ENCODE results near the gene CMTM7. TPM values are rescaled to one million over a fixed set of nuclear protein-coding genes. Genes with fewer than 3 reads are reported as not detected.

The CMTM7 gene
- total and polyA plus RNA-seq, 12 donors = 5.4 to 19.2 (median 13.0) TPM

DNA sequence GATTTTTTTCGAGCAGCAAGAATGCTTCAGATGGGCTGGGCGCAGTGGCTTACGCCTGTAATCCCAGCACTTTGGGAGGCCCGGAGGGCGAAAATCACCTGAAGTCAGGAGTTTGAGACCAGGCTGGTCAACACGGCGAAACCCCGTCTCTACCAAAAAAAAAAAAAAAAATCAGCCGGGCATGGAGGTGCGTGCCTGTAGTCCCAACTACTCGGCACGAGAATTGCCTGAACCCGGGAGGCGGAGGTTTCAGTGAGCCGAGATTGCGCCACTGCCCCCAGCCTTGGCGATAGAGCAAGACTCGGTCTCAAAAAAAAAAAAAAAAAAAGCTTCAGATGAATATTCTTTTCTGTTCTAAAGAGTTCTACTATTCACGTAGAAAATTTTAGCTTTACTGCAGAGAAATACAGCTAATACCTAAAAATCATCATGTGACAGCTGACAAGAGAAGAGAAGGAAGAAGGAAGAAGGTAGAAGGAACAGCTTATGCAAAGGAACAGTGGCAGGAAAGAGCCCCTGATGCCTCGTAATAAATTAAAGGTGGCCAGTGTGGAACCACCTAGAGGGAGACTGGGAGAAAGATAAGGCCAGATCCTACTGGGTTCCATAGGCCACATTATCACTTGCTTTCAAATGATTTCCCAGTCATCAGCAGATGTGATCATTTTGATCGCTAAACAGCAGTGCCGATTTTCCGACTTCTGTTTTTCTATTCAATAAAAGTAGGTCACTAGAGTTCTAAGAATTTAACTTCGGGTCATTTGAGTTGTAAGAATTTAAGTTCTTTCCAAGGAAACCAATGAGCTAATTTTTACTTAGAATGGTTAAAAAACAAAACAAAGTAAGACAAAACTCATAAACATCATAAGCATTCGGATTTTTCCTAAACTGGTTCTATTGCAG, 109.5 kb downstream of the CMTM7 start:
- TF ChIP-seq POLR2A (IDR thresholded peaks at IDR 0.05) = no peak
- TF ChIP-seq, protein P1, sequence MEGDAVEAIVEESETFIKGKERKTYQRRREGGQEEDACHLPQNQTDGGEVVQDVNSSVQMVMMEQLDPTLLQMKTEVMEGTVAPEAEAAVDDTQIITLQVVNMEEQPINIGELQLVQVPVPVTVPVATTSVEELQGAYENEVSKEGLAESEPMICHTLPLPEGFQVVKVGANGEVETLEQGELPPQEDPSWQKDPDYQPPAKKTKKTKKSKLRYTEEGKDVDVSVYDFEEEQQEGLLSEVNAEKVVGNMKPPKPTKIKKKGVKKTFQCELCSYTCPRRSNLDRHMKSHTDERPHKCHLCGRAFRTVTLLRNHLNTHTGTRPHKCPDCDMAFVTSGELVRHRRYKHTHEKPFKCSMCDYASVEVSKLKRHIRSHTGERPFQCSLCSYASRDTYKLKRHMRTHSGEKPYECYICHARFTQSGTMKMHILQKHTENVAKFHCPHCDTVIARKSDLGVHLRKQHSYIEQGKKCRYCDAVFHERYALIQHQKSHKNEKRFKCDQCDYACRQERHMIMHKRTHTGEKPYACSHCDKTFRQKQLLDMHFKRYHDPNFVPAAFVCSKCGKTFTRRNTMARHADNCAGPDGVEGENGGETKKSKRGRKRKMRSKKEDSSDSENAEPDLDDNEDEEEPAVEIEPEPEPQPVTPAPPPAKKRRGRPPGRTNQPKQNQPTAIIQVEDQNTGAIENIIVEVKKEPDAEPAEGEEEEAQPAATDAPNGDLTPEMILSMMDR (IDR thresholded peaks at IDR 0.05) = no peak
- Histone ChIP-seq H3K27ac (peak overlapping the region in 3 of 5 donors; percentile 92 to 94 (median 93)), H3K4me3 (peak overlapping the region in 1 of 4 donors; percentile 68), H3K4me1 (replicated peaks in 1 of 2) (peaks cover 4 to 17% of the 10 kb centered on the region in 2 donors), H3K36me3 (replicated peaks in 1 of 2) (no peaks in the 10 kb centered on the region), H3K9me3 (replicated peaks in 1 of 3) (no peaks in the 10 kb centered on the region), H3K27me3 (no peaks in the 10 kb centered on the region)
- 63 to 74% (median 69%) methylated on average over 25 of the region's 25 CpGs for WGBS, 4 donors
- peak in 1 of 7 donors; percentile 23 for DNase-seq
- intact Hi-C loops (cut with DNase I) = no loop called here

DNA sequence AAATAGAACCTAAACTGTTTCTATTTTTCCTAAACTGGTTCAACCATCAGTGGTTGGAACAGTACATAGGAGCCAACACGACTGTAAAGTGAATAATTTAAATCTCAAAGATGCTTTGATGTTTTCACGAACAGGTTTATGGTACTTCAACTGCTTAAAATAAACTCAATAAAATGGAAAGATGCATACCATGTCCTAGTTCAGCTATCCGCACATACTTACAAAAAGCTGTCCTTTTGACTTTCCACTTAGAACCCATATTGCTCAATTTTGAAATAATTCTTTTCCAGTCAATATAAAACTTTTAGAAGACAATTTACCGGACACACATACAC, 110.1 kb downstream of the CMTM7 start:
- Histone ChIP-seq H3K36me3 (replicated peaks in 1 of 2) (no peaks in the 10 kb centered on the region), H3K27ac (peak overlapping the region; percentile 91 to 98 (median 93)), H3K4me3 (peak overlapping the region; percentile 68 to 98 (median 90)), H3K4me1 (replicated peaks in 1 of 2) (peaks cover 4 to 17% of the 10 kb centered on the region in 2 donors), H3K27me3 (no peaks in the 10 kb centered on the region), H3K9me3 (replicated peaks in 1 of 3) (no peaks in the 10 kb centered on the region)
- DNase-seq = no peak
- intact Hi-C loops (cut with DNase I) = no loop called here
- TF ChIP-seq POLR2A (IDR thresholded peaks at IDR 0.05) = no peak
- TF ChIP-seq, protein P1 (IDR thresholded peaks at IDR 0.05) = no peak
- 3 to 8% (median 7%) methylated on average over 4 of the region's 4 CpGs for WGBS, 4 donors

DNA sequence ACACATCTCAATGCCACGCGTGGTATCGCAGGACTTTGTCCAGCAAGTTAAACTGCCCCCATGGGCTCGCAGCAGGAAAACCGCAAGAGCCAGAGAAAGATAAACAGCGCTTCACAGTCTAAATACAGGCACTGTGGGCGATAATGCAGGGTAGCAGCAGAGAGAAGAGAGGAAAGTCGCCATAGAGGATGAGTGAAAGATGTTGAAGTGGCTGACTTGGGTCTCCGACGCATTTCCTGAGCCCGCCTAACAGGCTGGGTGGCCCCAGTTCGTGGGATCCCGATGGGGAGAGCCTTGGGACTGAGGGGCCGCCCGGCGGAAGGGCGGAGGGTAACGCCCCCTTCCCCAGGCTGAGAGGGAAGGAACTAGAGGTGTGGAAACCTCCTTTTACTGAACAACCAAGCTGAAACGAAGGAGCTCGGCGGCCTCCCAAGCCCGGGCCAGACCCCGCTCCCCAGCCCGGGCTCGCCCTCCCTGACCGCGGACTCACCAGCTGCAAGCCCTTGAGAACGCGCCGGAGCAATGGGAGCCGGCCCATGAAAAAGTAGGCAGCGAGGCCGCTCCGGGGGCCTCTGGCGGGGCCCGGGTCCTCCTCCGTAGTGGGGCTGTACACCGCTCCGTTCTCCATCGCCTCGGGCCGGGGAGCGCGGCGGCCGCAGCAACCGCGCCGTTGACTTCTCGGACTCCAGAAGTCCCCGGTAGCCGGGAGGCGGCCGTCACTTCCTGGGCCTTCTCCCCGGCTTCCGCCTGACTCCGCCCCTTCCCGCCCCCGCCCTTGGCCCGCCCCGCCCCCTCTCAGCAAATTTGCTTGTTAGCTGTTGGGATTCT, 110.7 kb downstream of the CMTM7 start, which contains the start of gene CMTM6:
TSS of gene CMTM6 (minus strand) at position 735 of the 828 bp plus-strand sequence. CDS start at position 628, 107 bp downstream.
- H3K27me3 ChIP-seq = no peaks in the 10 kb centered on the region
- peak; percentile 77 to 88 (median 83) for DNase-seq
- H3K4me3 ChIP-seq = peak within 1 kb of the TSS; percentile 68 to 98 (median 90)
- peaks cover 4 to 17% of the 10 kb centered on the region in 2 donors for H3K4me1 ChIP-seq (replicated peaks in 1 of 2)
- no peaks in the 10 kb centered on the region for H3K9me3 ChIP-seq (replicated peaks in 1 of 3)
- intact Hi-C loops (cut with DNase I) = no loop called here
- TF ChIP-seq POLR2A (IDR thresholded peaks at IDR 0.05) = peak; percentile 27 to 60
- TF ChIP-seq, protein P1 (IDR thresholded peaks at IDR 0.05) = no peak
- WGBS, 4 donors = 0% methylated on average over 22 to 61 of the region's 61 CpGs
- H3K36me3 ChIP-seq (replicated peaks in 1 of 2) = no peaks in the 10 kb centered on the region
- H3K27ac ChIP-seq = peak within 1 kb of the TSS; percentile 91 to 98 (median 93)

DNA sequence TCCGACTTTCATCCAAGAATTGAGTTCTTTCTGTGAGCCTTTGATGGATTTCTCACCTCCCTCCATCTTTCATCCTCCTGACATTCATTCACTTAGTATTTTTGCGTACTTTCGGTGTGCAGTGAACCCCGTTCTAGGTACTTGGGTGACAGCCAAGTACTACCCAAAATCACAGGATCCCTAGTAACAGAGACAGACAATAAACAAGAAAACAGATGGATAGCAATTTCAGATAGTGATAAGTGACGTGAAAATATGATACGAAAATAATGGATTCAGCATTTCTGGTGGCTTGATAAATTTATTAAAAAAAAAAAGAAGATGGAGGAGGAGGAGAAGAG, 111.3 kb downstream of the CMTM7 start:
- no peak for DNase-seq
- Histone ChIP-seq H3K4me3 (peak overlapping the region in 2 of 4 donors; percentile 68 to 98), H3K36me3 (replicated peaks in 1 of 2) (no peaks in the 10 kb centered on the region), H3K27me3 (no peaks in the 10 kb centered on the region), H3K4me1 (replicated peaks in 1 of 2) (peaks cover 4 to 17% of the 10 kb centered on the region in 2 donors), H3K9me3 (replicated peaks in 1 of 3) (no peaks in the 10 kb centered on the region), H3K27ac (peak overlapping the region in 4 of 5 donors; percentile 92 to 98 (median 94))
- TF ChIP-seq POLR2A (IDR thresholded peaks at IDR 0.05) = no peak
- TF ChIP-seq, protein P1 (IDR thresholded peaks at IDR 0.05) = no peak
- intact Hi-C loops (cut with DNase I) = no loop called here
- WGBS, 4 donors = 0 to 1% (median 0%) methylated on average over 6 of the region's 6 CpGs

Data from adrenal gland (tissue), 12 donors.